Measurements from ENCODE around the gene TRAPPC6A.

- TF ChIP-seq CTCF (IDR thresholded peaks at IDR 0.05), result no peak
- no peak for TF ChIP-seq POLR2A (IDR thresholded peaks at IDR 0.05)
Measured at GRCh38 chr19:45169602-45170001, 8.4 kb downstream of the TRAPPC6A start.
